Measurements from ENCODE around the gene C14orf180.

C14orf180 gene

DNA sequence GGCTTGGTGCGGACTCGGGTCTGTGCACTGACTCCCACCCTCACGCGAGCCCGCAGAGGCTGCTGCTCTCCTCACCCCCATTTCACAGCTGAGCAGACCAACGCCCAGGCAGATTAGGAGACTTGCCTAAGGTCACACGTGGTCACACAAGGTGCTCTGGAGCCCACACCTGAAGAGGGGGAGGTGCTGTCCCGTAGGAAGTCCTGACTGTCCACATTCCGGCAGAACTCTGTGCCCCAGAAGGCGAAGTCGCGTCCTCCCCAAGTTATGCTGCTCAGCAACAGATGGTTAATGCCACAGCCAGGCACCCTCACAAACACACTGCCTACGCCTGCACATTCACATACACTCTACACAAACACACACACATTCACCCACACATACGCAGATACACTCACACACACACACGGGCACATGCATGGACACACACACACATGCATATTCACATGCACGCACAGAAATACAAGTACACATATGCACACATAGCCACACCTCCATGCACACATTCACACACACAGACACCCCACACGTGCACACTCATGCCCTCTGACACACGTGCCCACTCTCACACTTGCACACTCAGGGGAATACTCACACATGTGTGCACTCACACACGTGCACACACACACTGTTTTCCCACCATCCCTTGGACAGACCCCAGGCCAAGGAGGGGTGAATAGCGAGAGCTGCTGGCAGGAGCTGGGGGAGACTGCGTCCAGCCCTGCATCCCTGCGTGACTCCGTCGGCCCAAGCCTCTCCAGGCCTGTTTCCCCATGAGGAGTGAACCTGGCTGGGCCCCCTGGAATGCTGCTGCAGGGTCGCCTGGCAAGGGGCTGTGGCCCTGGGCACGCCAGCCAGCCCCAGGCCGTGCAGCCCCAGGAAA, 4.1 kb downstream of the C14orf180 start:
- H3K4me1 ChIP-seq (ENCODE audit: insufficient read depth, insufficient read length) = peaks cover 14% of the 10 kb centered on the region
- no peaks in the 10 kb centered on the region for H3K27me3 ChIP-seq (ENCODE audit: insufficient read depth, insufficient read length)
- no peaks in the 10 kb centered on the region for H3K9me3 ChIP-seq (ENCODE audit: insufficient read depth, low read length)
- DNase-seq (ENCODE audit: low read depth, low spot score) = no peak
- H3K9ac ChIP-seq (ENCODE audit: insufficient read length, low read depth) = no peak overlapping the region
- no peaks in the 10 kb centered on the region for H3K36me3 ChIP-seq (ENCODE audit: insufficient read depth, insufficient read length, low read length)
- H3K4me3 ChIP-seq (ENCODE audit: insufficient read length, low read depth) = no peak overlapping the region
- TF ChIP-seq SUZ12 (IDR thresholded peaks at IDR 0.05; ENCODE audit: extremely low read depth, insufficient read depth, insufficient read length) (no peak), ZNF274 (IDR thresholded peaks at IDR 0.05; ENCODE audit: low read depth, low read length) (no peak), YY1 (IDR thresholded peaks at IDR 0.05; ENCODE audit: insufficient read depth, insufficient read length) (no peak)

DNA sequence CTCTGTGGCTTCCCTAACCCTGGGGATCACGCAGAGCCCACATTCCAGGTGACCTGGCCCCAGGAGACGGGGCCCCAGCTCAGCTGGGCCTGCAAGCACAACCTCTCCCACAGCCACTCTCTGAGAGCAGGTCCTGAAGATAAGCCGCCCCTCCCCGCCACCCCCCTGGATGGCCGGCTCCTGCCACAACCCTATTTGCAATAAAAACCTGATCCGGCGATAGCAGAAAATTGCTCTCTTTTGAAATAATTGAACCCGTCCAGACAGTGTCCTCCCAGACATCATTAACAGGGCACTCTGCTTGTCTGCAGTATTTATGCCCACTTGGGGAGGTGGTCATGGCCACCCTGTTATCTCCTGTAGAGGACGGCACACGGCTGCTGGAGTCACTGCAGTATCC, 5.0 kb downstream of the C14orf180 start:
- Histone ChIP-seq H3K36me3 (ENCODE audit: insufficient read depth, insufficient read length, low read length) (no peaks in the 10 kb centered on the region), H3K4me3 (ENCODE audit: insufficient read length, low read depth) (no peak overlapping the region), H3K27me3 (ENCODE audit: insufficient read depth, insufficient read length) (no peaks in the 10 kb centered on the region), H3K9me3 (ENCODE audit: insufficient read depth, low read length) (no peaks in the 10 kb centered on the region), H3K4me1 (ENCODE audit: insufficient read depth, insufficient read length) (peaks cover 14% of the 10 kb centered on the region), H3K9ac (ENCODE audit: insufficient read length, low read depth) (no peak overlapping the region)
- no peak for TF ChIP-seq SUZ12 (IDR thresholded peaks at IDR 0.05; ENCODE audit: extremely low read depth, insufficient read depth, insufficient read length)
- TF ChIP-seq YY1 (IDR thresholded peaks at IDR 0.05; ENCODE audit: insufficient read depth, insufficient read length) = no peak
- TF ChIP-seq ZNF274 (IDR thresholded peaks at IDR 0.05; ENCODE audit: low read depth, low read length) = no peak
- DNase-seq (ENCODE audit: low read depth, low spot score) = no peak

DNA sequence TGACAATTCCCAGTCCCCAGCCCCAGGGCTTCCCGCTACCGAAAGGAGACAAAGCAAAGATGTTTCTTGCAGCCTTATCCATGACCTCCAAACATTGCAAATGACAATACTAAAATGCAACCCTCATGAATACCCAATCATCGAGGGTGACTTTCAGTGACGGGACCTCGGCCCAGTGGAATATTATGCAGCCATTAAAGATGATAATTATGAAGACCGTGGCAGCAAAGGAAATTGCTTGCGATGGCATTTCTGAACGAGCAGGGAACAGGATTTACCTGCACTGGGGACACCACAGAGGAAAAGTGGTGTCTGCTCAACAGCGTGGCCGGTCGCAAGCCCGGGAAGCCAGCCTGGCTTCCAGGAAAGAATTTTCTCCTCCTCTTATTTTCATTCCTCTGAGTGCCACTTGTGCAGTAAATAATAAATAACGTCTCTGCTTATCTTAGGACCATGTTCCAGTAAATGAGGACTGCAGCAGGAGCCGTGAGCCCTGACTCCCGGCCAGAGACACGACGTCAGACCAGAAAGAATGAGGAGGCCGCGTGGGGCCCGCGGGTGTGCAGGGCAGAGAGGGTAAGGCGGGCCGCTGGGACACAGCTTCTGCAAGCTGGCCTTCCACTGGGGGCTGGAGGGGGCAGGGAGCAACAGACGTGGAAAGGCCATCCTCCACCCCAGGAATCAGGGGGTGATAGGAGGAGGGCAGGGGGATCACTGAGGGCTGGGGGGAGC, 6.6 kb downstream of the C14orf180 start:
- Histone ChIP-seq H3K4me1 (ENCODE audit: insufficient read depth, insufficient read length) (peaks cover 13% of the 10 kb centered on the region), H3K9me3 (ENCODE audit: insufficient read depth, low read length) (no peaks in the 10 kb centered on the region), H3K4me3 (ENCODE audit: insufficient read length, low read depth) (no peak overlapping the region), H3K36me3 (ENCODE audit: insufficient read depth, insufficient read length, low read length) (no peaks in the 10 kb centered on the region), H3K27me3 (ENCODE audit: insufficient read depth, insufficient read length) (no peaks in the 10 kb centered on the region), H3K9ac (ENCODE audit: insufficient read length, low read depth) (no peak overlapping the region)
- TF ChIP-seq SUZ12 (IDR thresholded peaks at IDR 0.05; ENCODE audit: extremely low read depth, insufficient read depth, insufficient read length) (no peak), ZNF274 (IDR thresholded peaks at IDR 0.05; ENCODE audit: low read depth, low read length) (no peak), YY1 (IDR thresholded peaks at IDR 0.05; ENCODE audit: insufficient read depth, insufficient read length) (no peak)
- no peak for DNase-seq (ENCODE audit: low read depth, low spot score)

DNA sequence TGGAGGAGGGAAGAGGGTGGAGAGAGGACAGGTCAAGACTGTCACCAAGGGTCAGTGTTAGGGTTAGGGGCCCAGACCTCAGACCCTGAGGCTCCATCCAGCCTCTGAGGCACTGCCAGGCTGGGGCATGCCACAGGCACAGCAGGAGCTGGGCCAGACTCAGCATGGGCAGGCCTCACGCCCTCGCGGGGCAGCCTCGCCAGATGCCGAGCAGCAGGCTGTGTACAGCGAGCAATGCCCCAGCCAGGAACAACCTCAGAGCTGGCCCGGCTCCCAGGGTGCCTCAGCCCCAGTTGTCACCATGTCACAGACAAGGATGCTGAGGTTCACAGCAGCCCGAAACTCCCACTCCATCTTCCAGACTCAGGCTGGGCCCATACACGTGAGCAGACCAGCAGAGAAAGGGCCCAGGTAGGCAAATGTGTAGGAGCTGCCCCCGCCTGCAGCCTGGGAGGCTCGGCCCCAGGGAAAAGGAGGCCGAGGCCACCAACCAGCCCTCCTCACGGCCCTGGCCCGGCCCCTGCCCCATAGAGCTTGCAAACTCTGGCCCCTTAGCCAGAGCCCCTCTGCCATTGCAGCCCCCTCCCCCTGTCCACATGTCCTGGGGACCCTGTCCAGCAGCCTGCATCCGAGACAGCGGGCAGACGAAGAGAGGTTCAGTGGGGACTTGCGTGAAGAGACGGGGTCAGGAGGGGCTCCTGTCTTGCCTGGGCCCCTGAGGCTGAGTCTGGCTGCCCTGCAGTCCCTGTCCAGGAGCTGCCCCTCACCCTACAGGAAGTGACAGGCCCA, 7.5 kb downstream of the C14orf180 start:
- TF ChIP-seq YY1 (IDR thresholded peaks at IDR 0.05; ENCODE audit: insufficient read depth, insufficient read length) = no peak
- no peak for TF ChIP-seq ZNF274 (IDR thresholded peaks at IDR 0.05; ENCODE audit: low read depth, low read length)
- no peak for TF ChIP-seq SUZ12 (IDR thresholded peaks at IDR 0.05; ENCODE audit: extremely low read depth, insufficient read depth, insufficient read length)

DNA sequence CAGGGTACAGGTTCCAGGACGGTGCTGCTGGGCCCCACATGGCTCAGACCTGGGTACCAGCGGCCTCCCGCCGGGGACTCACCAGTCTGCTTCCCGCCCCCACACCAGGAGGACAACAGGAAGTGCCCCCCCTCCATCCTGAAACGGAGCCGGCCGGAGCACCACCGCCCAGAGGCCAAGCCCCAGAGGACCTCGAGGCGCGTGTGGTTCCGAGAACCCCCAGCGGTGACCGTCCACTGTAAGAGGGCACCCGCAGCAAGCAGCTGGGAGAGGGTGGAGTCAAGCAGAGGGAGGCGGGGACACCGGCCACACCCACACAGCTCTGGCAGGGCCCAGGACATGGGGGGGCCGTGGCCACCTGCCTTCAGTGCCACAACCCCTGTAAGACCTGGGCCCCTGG, 8.1 kb downstream of the C14orf180 start:
- no peak for TF ChIP-seq YY1 (IDR thresholded peaks at IDR 0.05; ENCODE audit: insufficient read depth, insufficient read length)
- TF ChIP-seq SUZ12 (IDR thresholded peaks at IDR 0.05; ENCODE audit: extremely low read depth, insufficient read depth, insufficient read length) = no peak
- no peak for TF ChIP-seq ZNF274 (IDR thresholded peaks at IDR 0.05; ENCODE audit: low read depth, low read length)
- no peaks in the 10 kb centered on the region for H3K36me3 ChIP-seq (ENCODE audit: insufficient read depth, insufficient read length, low read length)
- H3K9ac ChIP-seq (ENCODE audit: insufficient read length, low read depth) = no peak overlapping the region
- no peak overlapping the region for H3K4me3 ChIP-seq (ENCODE audit: insufficient read length, low read depth)
- no peak for DNase-seq (ENCODE audit: low read depth, low spot score)
- no peaks in the 10 kb centered on the region for H3K9me3 ChIP-seq (ENCODE audit: insufficient read depth, low read length)
- H3K27me3 ChIP-seq (ENCODE audit: insufficient read depth, insufficient read length) = no peaks in the 10 kb centered on the region
- H3K4me1 ChIP-seq (ENCODE audit: insufficient read depth, insufficient read length) = peaks cover 2% of the 10 kb centered on the region

More for the DNA sequence above, 7.5 kb downstream of the C14orf180 start:
- H3K4me3 ChIP-seq (ENCODE audit: insufficient read length, low read depth) = no peak overlapping the region
- no peaks in the 10 kb centered on the region for H3K9me3 ChIP-seq (ENCODE audit: insufficient read depth, low read length)
- no peak overlapping the region for H3K9ac ChIP-seq (ENCODE audit: insufficient read length, low read depth)
- H3K4me1 ChIP-seq (ENCODE audit: insufficient read depth, insufficient read length) = peaks cover 8% of the 10 kb centered on the region
- no peaks in the 10 kb centered on the region for H3K36me3 ChIP-seq (ENCODE audit: insufficient read depth, insufficient read length, low read length)
- no peaks in the 10 kb centered on the region for H3K27me3 ChIP-seq (ENCODE audit: insufficient read depth, insufficient read length)
- DNase-seq (ENCODE audit: low read depth, low spot score) = no peak

DNA sequence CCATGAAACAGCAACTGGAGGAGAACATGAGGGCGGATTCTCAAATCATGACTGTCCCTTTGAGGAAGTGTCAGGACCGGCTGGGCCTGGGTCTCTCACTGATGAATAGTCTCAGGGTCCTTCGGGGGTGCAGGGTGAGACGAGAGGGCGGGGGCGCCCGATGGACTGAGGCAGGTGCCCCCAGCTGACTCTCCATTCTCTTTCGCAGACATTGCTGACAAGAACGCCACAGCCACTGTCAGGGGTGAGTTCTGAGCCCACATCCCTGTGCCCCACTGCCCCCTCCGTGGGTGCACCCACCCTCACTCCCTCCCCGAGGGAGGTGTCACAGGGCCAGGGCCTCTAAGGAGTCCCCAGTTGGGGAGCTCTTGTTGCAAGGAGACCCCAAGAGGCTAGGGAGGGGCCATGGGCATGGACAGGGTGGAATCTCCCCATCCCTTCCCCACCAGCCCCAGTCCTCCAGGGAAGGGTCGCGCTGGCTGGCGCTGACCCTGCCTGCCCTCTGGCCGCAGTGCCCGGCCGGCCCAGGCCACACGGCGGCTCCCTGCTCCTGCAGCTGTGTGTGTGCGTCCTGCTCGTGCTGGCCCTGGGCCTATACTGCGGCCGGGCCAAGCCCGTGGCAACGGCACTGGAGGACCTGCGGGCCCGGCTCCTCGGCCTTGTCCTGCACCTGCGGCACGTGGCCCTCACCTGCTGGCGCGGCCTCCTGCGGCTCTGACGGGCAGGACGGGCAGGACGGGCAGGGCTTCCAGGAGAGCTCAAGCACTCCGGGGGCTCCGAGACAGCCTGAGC, 8.7 kb downstream of the C14orf180 start:
- TF ChIP-seq SUZ12 (IDR thresholded peaks at IDR 0.05; ENCODE audit: extremely low read depth, insufficient read depth, insufficient read length) (no peak), YY1 (IDR thresholded peaks at IDR 0.05; ENCODE audit: insufficient read depth, insufficient read length) (no peak), ZNF274 (IDR thresholded peaks at IDR 0.05; ENCODE audit: low read depth, low read length) (no peak)
- Histone ChIP-seq H3K4me1 (ENCODE audit: insufficient read depth, insufficient read length) (no peaks in the 10 kb centered on the region), H3K36me3 (ENCODE audit: insufficient read depth, insufficient read length, low read length) (no peaks in the 10 kb centered on the region), H3K27me3 (ENCODE audit: insufficient read depth, insufficient read length) (no peaks in the 10 kb centered on the region), H3K9me3 (ENCODE audit: insufficient read depth, low read length) (no peaks in the 10 kb centered on the region), H3K9ac (ENCODE audit: insufficient read length, low read depth) (no peak overlapping the region), H3K4me3 (ENCODE audit: insufficient read length, low read depth) (no peak overlapping the region)
- DNase-seq (ENCODE audit: low read depth, low spot score) = no peak
